ENCODE results near the gene EI24.

EI24 gene

DNA sequence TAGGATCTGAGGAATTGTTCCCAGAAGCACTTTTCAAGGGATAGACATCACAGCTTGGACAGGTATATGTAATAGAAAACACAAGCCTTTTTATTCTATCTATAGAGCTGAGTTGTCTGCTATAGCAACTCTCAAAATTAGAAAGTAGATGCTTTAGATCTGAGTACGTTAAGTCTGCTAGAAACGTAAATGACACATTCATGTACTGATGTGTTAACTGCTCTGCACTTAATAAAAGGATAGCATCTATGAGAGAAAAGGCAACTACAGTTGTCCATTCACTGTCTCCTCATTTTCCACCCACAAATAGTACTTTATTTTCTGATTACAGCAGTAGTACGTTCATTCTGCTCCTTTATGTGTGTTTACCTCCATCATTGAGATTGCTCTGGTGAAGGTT is 17.3 kb downstream of the EI24 start:
- Histone ChIP-seq H3K27ac (replicated peaks) (no peak overlapping the region), H3K4me3 (replicated peaks; ENCODE audit: insufficient read depth, low read length) (no peak overlapping the region), H3K27me3 (ENCODE audit: insufficient read depth, poor library complexity, severe bottlenecking) (no peaks in the 10 kb centered on the region)
- no peak for DNase-seq (ENCODE audit: low read depth in 1 of 2, low spot score in 1 of 2)
- TF ChIP-seq POLR2AphosphoS5 (IDR thresholded peaks at IDR 0.05; ENCODE audit: low read depth) (no peak), SPI1 (IDR thresholded peaks at IDR 0.05; ENCODE audit: borderline replicate concordance, low read depth) (no peak), GABPA (IDR thresholded peaks at IDR 0.05; ENCODE audit: low read depth) (no peak)
- TF ChIP-seq, protein P1, sequence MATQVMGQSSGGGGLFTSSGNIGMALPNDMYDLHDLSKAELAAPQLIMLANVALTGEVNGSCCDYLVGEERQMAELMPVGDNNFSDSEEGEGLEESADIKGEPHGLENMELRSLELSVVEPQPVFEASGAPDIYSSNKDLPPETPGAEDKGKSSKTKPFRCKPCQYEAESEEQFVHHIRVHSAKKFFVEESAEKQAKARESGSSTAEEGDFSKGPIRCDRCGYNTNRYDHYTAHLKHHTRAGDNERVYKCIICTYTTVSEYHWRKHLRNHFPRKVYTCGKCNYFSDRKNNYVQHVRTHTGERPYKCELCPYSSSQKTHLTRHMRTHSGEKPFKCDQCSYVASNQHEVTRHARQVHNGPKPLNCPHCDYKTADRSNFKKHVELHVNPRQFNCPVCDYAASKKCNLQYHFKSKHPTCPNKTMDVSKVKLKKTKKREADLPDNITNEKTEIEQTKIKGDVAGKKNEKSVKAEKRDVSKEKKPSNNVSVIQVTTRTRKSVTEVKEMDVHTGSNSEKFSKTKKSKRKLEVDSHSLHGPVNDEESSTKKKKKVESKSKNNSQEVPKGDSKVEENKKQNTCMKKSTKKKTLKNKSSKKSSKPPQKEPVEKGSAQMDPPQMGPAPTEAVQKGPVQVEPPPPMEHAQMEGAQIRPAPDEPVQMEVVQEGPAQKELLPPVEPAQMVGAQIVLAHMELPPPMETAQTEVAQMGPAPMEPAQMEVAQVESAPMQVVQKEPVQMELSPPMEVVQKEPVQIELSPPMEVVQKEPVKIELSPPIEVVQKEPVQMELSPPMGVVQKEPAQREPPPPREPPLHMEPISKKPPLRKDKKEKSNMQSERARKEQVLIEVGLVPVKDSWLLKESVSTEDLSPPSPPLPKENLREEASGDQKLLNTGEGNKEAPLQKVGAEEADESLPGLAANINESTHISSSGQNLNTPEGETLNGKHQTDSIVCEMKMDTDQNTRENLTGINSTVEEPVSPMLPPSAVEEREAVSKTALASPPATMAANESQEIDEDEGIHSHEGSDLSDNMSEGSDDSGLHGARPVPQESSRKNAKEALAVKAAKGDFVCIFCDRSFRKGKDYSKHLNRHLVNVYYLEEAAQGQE (IDR thresholded peaks at IDR 0.05; ENCODE audit: insufficient replicate concordance, low read depth) = no peak
- TF ChIP-seq, protein P2, sequence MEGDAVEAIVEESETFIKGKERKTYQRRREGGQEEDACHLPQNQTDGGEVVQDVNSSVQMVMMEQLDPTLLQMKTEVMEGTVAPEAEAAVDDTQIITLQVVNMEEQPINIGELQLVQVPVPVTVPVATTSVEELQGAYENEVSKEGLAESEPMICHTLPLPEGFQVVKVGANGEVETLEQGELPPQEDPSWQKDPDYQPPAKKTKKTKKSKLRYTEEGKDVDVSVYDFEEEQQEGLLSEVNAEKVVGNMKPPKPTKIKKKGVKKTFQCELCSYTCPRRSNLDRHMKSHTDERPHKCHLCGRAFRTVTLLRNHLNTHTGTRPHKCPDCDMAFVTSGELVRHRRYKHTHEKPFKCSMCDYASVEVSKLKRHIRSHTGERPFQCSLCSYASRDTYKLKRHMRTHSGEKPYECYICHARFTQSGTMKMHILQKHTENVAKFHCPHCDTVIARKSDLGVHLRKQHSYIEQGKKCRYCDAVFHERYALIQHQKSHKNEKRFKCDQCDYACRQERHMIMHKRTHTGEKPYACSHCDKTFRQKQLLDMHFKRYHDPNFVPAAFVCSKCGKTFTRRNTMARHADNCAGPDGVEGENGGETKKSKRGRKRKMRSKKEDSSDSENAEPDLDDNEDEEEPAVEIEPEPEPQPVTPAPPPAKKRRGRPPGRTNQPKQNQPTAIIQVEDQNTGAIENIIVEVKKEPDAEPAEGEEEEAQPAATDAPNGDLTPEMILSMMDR (IDR thresholded peaks at IDR 0.05; ENCODE audit: insufficient read depth, low read length) = no peak

DNA sequence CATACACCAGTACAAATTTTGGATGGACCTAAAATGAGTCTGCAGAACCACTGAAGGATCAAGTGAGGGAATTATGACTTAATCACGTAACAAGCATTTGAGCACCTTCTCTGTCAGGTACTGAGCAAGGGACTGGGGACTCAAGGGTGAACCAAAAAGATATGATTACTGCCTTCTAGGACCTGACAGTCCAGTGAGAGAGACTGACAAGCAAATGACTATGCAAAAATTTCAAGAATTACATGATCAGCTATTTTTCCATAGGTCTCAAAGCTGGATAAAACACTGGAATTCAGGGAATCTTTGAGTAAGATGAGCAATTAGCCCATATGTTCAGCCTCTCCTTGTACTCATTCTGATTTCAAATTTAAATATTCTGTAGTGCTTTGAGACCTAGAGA is 18.2 kb downstream of the EI24 start:
- no peaks in the 10 kb centered on the region for H3K27me3 ChIP-seq (ENCODE audit: insufficient read depth, poor library complexity, severe bottlenecking)
- no peak overlapping the region for H3K4me3 ChIP-seq (replicated peaks; ENCODE audit: insufficient read depth, low read length)
- no peak overlapping the region for H3K27ac ChIP-seq (replicated peaks)
- TF ChIP-seq POLR2AphosphoS5 (IDR thresholded peaks at IDR 0.05; ENCODE audit: low read depth) (no peak), GABPA (IDR thresholded peaks at IDR 0.05; ENCODE audit: low read depth) (no peak), SPI1 (IDR thresholded peaks at IDR 0.05; ENCODE audit: borderline replicate concordance, low read depth) (no peak)
- TF ChIP-seq, protein P1 (IDR thresholded peaks at IDR 0.05; ENCODE audit: insufficient replicate concordance, low read depth) = no peak
- TF ChIP-seq, protein P2 (IDR thresholded peaks at IDR 0.05; ENCODE audit: insufficient read depth, low read length) = no peak
- DNase-seq (ENCODE audit: low read depth in 1 of 2, low spot score in 1 of 2) = no peak

DNA sequence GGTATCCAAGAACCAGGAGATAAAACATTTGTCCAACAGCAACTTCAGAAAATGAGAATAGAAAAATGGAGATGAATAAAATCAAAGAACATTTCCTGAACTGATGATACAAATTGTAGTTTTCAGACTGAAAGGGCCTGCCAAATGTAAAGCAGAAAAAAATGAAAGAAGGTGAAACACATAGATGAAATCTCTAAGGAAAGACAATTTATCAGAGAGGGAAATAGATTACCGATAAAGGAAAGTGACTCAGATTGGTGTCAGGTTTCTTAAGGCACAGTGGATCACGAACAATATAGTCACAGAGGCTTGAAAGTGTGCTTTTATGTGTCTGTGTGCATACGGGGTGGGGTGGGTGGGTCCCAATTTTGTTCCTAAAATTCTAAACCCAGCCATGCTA is 19.2 kb downstream of the EI24 start:
- H3K27ac ChIP-seq (replicated peaks) = no peak overlapping the region
- no peak overlapping the region for H3K4me3 ChIP-seq (replicated peaks; ENCODE audit: insufficient read depth, low read length)
- no peak for TF ChIP-seq POLR2AphosphoS5 (IDR thresholded peaks at IDR 0.05; ENCODE audit: low read depth)
- TF ChIP-seq, protein P2 (IDR thresholded peaks at IDR 0.05; ENCODE audit: insufficient read depth, low read length) = no peak
- no peak for TF ChIP-seq GABPA (IDR thresholded peaks at IDR 0.05; ENCODE audit: low read depth)
- TF ChIP-seq, protein P1 (IDR thresholded peaks at IDR 0.05; ENCODE audit: insufficient replicate concordance, low read depth) = no peak
- TF ChIP-seq SPI1 (IDR thresholded peaks at IDR 0.05; ENCODE audit: borderline replicate concordance, low read depth) = no peak
- H3K27me3 ChIP-seq (ENCODE audit: insufficient read depth, poor library complexity, severe bottlenecking) = no peaks in the 10 kb centered on the region
- DNase-seq (ENCODE audit: low read depth in 1 of 2, low spot score in 1 of 2) = no peak

Data from HL-60 (cell line).